ENCODE data around the gene KITLG.
"Not testable (repeated sequence)": the region's sequence is repeated elsewhere in the genome, so short reads cannot be mapped to it uniquely, and the experiment has no call there.

Gene KITLG

DNA sequence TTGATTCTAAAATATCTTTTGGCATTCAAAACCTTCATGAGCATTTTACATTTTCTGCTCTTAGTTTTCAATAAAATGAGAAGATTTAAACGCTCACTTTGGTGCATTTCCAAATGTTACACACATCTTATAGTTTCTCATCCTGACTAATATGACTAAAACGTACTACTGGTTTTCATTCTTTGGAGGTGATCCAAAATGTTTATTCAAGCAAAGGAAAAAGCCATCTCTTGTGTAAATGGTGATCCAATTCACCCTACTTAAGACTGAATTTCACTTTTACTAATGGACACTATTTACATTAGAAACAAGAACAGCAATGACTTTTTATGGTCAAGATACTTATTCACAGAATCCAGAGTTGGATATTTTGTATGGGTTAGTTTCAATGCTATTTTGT, 86.6 kb downstream of the KITLG start:
- no peak for DNase-seq (ENCODE audit: low spot score)

DNA sequence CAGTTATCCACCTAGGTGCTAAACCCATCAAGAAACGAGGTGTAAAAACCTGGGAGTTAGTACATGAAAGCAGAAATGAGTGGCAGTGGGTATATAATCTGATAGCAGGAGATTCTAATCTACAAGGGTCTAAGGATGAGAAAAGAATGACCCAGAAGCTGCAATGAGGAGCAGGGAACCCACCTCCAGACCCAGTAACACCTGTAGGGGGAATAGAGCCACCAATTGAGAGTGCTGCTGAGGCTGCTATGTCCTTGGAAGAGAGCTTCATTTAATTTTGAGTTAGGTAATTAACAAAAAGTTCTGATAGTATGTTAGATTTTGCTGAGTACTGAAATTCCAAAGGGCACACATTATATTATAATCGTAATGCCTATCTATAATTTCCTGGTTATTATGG, 89.8 kb downstream of the KITLG start:
- DNase-seq (ENCODE audit: low spot score) = no peak

DNA sequence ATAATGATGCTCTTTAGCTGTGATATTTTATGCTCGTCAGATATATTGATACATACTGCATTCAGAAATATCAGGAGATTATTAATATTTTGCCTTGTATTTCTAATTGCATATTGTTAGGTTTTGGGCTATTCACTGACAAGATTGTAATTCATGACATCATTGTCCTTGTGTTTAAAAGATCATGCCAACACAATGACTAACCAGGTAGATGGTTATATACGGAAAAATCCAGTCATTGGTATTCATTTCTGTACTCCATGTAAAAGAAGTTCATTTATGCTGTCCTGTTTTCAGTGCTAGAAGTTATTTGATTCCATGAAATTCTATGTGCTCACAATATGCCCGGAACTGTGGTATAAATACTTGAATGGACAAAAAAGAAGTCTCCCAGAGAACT, 107.5 kb downstream of the KITLG start:
- no peak for DNase-seq (ENCODE audit: low spot score)

DNA sequence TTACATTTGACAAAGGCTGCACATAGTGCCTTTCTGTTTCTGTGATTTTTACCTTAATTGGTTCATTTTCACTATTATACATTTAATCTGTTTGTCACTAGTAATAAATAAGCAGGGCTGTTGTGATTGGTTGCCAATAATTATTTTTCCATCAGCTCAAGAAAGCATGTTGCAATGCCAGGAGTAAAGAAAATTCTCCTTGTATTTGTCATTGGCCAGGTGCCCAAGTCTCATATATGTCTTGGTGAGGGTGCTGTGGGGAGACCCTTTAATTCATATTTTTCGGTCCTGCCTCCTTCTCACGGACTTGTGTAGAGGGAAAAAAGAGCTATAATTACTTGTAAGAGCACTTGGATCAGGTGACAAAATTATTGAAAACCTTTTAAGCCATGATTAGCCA, 108.0 kb downstream of the KITLG start:
- no peak for DNase-seq (ENCODE audit: low spot score)

DNA sequence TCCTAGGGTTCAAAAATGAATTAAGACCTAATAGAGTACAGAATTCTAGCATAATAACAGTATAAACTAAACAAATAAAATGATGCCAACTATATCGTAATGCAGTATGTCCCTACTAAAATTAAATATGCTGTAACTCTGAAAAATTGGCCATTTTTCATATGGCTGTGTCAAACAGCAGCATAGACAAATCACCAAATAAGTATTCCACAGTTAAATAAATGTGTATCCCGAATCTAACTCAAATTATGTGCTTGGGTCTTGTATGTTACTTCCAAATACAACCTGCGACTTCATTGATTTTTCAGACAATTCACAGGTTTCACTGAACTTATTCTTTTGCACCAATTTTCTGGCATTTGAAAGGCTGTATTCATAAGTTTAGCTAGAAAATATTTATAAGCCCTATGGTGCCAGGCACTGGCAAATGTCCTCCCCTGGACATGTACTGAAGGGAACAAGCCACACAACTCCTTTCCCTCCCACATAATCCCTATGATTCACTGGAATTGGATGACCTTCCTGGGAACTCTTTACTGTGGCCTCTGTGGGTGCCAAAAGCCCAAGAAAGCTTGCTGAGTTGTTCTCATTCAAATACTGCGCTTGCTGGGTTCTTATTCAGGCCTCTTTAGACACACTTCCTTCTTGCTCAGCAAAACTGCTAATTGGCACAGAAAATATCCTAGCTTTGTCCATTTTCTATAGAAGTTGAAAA, 108.8 kb downstream of the KITLG start:
- no peak for DNase-seq (ENCODE audit: low spot score)

DNA sequence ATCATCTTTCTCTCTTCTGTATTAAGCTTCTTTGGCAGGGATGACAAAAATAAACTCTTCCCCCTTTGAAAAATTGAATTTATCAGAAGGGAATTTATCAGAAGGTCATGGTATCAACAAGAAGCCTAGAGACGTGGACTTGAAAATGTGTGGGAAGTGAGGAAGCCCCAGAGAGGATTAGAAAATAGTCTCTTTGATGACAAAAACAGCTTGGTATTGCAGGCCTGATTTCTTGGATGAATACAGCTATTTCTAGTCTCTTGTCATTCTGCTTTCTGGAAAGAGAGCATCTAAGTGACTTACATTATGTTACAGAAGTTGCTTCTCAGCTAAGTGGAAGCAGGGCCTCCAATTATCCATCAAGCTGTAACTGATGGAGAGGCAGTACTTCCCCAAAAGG, 111.1 kb downstream of the KITLG start:
- no peak for DNase-seq (ENCODE audit: low spot score)

DNA sequence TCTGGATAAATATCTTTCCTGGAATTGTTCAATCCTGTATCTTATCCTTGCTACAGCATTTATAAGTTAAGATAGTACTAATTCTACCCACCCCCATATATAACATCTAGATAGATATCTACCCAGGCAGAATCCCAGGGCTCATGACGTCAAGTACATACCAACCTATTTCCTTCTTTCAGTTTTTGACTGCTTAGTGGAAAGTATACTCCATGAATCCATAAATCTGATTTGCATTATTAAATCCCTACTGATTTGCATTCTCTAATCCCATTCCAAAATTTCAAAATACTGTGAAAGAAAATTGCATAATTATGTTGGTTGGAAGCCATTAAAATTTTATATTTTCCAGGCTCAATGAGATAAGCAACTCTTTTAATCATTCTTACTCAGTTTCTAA, 111.7 kb downstream of the KITLG start:
- no peak for DNase-seq (ENCODE audit: low spot score)

DNA sequence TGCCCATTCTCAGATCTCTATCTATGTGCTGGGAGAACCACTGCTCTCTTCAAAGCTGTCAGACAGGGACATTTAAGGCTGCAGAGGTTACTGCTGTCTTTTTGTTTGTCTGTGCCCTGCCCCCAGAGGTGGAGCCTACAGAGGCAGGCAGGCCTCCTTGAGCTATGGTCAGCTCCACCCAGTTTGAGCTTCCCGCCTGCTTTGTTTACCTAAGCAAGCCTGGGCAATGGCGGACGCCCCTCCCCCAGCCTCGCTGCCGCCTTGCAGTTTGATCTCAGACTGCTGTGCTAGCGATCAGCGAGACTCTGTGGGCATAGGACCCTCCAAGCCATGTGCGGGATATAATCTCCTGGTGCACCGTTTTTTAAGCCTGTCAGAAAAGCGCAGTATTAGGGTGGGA, 113.6 kb downstream of the KITLG start:
- not testable (repeated sequence) for DNase-seq (ENCODE audit: low spot score)

DNA sequence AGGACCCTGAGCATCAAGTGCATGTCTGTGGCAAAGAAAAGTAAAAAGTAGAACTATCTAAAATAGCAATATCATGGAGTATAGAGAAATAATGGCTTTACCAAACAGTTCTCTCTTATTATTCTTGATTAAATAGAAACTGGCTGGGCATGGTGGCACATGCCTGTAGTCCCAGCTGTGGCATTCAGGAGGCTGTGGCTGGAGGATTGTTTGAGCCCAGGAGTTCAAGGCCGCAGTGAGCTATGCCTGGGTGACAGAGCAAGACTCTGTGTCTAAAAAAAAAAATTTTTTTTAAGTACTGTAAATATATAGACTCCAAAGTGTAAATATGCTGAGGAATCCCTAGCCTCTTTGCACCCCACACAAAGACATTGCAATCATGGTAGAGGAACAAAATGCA, 121.9 kb downstream of the KITLG start:
- no peak for DNase-seq (ENCODE audit: low spot score)

DNA sequence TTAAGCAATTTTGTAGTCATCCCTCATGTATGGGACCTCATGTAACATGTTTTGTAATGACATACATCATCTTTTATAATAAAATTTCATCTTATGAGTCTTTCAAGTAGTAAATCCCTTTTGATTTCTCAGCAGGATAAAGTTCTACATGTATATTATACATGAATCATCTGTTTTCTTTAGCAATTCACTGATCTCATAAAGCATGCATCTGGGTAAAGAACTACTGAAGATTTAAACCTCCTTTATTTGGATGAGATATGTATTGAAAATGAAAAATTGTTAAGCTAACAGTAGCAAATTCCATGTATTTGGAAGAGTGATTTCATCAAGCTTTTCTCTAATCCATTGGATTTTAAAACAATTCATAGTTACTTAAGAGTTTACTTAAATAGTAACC, 126.9 kb downstream of the KITLG start:
- no peak for DNase-seq (ENCODE audit: low spot score)

DNA sequence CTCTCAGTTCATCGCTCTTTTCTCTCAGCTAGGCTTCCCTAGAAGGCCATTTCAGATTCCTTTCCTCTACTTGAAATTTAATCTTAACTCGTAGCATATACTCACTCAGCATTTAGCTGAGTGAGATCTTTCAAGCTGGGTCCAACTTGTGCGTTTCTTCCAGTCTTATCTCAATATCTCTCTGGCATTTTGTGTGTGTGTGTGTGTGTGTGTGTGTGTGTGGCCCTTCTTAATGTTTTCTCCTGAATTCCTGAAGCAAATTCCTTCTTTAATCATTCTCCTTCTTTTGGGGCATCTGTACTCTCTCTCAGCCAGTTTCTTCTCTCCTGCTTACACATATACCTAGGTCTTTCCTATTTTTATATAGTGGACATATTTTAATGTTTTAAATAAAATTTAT, 129.1 kb downstream of the KITLG start:
- no peak for DNase-seq (ENCODE audit: low spot score)

DNA sequence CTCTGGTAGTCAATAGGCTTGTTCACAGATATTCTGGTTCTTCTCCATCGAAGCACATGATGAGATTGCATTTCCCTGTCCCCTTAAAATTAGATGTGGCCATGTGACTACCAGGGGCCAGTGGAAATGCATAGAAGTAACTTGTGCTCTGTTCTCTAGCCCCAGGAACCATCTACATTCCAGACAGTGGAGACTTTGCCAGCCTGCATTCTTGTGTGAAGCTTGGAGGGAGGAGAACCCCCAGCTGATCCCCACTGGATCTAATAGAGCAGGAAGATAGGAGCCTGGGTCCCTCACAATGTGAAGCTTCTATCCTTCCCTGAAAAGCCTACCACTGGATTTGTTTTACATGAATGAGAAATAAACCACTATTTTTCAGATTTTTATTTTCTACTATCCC, 130.1 kb downstream of the KITLG start:
- no peak for DNase-seq (ENCODE audit: low spot score)

DNA sequence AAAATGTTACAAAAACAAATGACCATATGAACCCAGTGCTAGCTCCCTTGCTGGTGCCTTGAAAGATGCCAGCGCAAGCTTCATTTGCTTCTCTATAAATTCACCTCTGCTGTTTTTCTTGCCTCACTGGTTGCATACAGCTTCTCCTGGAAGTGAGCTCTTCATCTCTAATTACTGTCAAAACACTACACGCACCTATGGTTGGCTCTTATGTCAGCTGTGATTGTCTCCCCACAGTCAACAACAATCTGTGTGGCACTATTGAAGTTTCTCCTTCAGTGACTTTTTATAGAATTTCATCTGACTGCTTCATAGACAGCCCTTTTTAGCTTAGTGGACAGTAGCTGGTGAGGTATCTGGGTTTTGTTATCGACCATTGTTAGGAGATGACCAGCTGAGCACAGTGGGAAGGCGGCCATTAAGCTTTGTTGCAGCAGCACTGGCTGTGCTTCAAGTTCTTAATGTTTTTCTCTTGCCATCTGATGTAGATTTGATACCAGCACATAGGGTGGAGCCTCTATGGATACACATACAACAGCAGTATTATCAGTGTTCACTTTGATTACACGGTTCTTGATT, 131.8 kb downstream of the KITLG start:
- DNase-seq (ENCODE audit: low spot score) = no peak

DNA sequence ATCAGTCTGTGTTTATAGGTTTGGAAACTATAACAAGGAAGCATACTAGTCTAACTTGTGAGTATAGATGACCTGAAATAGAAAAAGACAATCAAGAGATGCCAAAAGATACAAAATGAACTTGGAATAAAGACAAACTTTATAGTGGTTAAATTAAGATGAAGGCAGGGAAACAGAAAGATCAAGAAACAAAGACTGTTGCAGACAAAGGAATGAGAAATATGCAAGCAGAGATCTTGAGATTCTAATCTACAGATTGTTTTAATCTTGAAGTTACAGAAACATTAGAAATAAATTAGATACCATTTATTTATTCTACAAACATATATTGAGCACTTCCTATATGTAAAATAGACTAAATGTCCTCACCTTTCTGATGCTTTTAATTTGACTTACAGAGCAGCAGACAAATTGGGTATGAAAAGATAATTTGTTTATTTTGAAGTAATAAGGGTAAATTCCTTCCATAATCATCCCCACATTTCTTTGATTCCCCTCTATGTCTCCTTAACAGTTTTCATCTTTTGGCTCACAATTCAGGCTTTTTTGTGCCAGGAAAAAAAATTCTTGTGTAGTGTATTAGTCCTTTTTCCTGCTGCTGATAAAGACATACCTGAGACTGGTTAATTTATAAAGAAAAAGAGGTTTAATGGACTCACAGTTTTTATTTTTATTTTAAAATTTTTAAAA, 134.4 kb downstream of the KITLG start:
- no peak for DNase-seq (ENCODE audit: low spot score)

DNA sequence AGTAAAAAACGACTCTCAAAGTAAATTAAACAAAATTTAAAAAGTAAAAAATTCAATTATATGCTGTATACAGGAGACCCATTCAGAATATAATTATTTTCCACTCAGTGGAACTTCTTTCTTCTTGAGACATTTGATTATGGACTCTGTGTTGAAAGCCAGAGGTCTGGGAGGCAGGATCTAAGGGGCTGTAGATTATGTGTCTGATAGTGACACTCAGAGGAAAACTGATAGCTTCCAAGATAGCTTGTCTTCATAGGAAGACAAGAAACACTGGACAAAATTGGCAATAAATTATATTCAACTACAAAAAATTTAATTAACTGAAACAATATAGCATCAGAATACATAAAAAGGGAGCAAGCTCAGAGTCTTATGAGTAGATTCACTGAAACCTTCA, 135.8 kb downstream of the KITLG start:
- no peak for DNase-seq (ENCODE audit: low spot score)

Data from NAMALWA (cell line).